HCT116 (cell line): ENCODE results near the gene PARVG. TPM values are rescaled to one million over a fixed set of nuclear protein-coding genes. Genes with fewer than 3 reads are reported as not detected.

Experiments used
- ATAC-seq: fragments of 200-7000 bp; cut with Tn5 transposase; 2 replicates; pipeline ENCODE4 v1.9.1; 2020; ENCODE audit warnings: mild to moderate bottlenecking, moderate library complexity
- BruUV-seq: library from RNA; stranded (reverse); fragments of 400-500 nt; replicated peaks from 2 replicates; lab custom pipeline; 2021; lab: Mats Ljungman, UMichigan
- CTCF ChIA-PET: fragments of 300-600 bp; sonication (Branson Sonifier 250); formaldehyde crosslinking; loops from one replicate; lab custom pipeline; 2021; ENCODE audit warnings: antibody characterized with exemption; lab: Charles Lee
- POLR2A ChIA-PET: fragments of 300-600, 350-600 bp; sonication (Branson Sonifier 250); formaldehyde crosslinking; loops from one replicate; lab custom pipeline; 2021; ENCODE audit warnings: antibody characterized with exemption; lab: Charles Lee
- RAD21 ChIA-PET, 2 experiments: fragments of 300-600 bp; sonication (Branson Sonifier 250); formaldehyde crosslinking; loops; one replicate each; lab custom pipeline; 2023; ENCODE audit warnings: low total read pairs in 2 of 2; ENCODE audit not compliant: uncharacterized antibody in 2 of 2, unreplicated experiment in 2 of 2, low non-redundant PET in 1 of 2; lab: Charles Lee
- DNase-seq: peaks from one replicate; pipeline ENCODE4 v3.0.0-alpha.2; 2010; ENCODE audit warnings: low read depth, low spot score
- H2AFZ ChIP-seq: fragments of 200-600 bp; shearing (Covaris generic), sonication (generic); 2 replicates; pipeline ENCODE4 v1.6.1; 2017; ENCODE audit warnings: low read depth, mixed run types, mixed read lengths, antibody characterized with exemption, low read length; ENCODE audit not compliant: poor library complexity, severe bottlenecking
- H3K27ac ChIP-seq: 2 replicates; pipeline ENCODE4 v1.5.1; 2012; ENCODE audit warnings: low read depth, low read length
- H3K27me3 ChIP-seq: fragments of 200-600 bp; sonication (generic); 2 replicates; pipeline ENCODE4 v1.6.1; 2016; ENCODE audit warnings: mixed run types, low read length, mixed read lengths; ENCODE audit not compliant: insufficient read depth
- H3K36me3 ChIP-seq, 2 experiments: fragments of 200-500 bp in 1 of 2; fragments of 200-600 bp in 1 of 2; sonication (Bioruptor generic) in 1 of 2; sonication (generic) in 1 of 2; 2 replicates each; pipeline versions ENCODE4 v1.5.1 to v1.6.1; 2014 to 2016; ENCODE audit warnings: low read length in 2 of 2, inconsistent platforms in 1 of 2, mixed read lengths in 1 of 2, mixed run types in 1 of 2; ENCODE audit not compliant: insufficient read depth in 2 of 2, control insufficient read depth in 1 of 2
- H3K4me1 ChIP-seq, 2 experiments: fragments of 200-600 bp in 1 of 2; sonication (generic) in 1 of 2; 2 replicates each; pipeline versions ENCODE4 v1.5.1 to v1.6.1; 2012 to 2017; ENCODE audit warnings: low read length in 2 of 2, inconsistent platforms in 1 of 2, mild to moderate bottlenecking in 1 of 2, mixed read lengths in 1 of 2, mixed run types in 1 of 2, moderate library complexity in 1 of 2; ENCODE audit not compliant: insufficient read depth in 2 of 2, control insufficient read depth in 1 of 2
- H3K4me2 ChIP-seq: fragments of 200-600 bp; sonication (generic); 2 replicates; pipeline ENCODE4 v1.6.1; 2017; ENCODE audit warnings: mixed run types, low read length, mixed read lengths
- H3K4me3 ChIP-seq, 2 experiments: fragments of 200-600 bp in 1 of 2; sonication (generic) in 1 of 2; replicated peaks in 1 of 2; 2 replicates each; pipeline ENCODE4 v1.5.1; 2011 to 2016; ENCODE audit warnings: low read length in 2 of 2, control low read depth in 1 of 2, low read depth in 1 of 2, mild to moderate bottlenecking in 1 of 2, mixed read lengths in 1 of 2, mixed run types in 1 of 2
- H3K79me2 ChIP-seq: fragments of 200-600 bp; sonication (generic); 2 replicates; pipeline ENCODE4 v1.6.1; 2017; ENCODE audit warnings: mild to moderate bottlenecking, mixed run types, low read length, moderate library complexity, mixed read lengths; ENCODE audit not compliant: insufficient read depth
- H3K9ac ChIP-seq: fragments of 200-600 bp; sonication (generic); 2 replicates; pipeline ENCODE4 v1.6.1; 2016; ENCODE audit warnings: low read length, mixed read lengths
- H3K9me2 ChIP-seq: fragments of 200-600 bp; sonication (generic), shearing (Covaris generic); 2 replicates; pipeline ENCODE4 v1.6.1; 2017; ENCODE audit warnings: mixed run types, mild to moderate bottlenecking, moderate library complexity; ENCODE audit not compliant: insufficient read depth
- H3K9me3 ChIP-seq, 2 experiments: fragments of 200-500 bp in 1 of 2; fragments of 200-600 bp in 1 of 2; sonication (Bioruptor generic) in 1 of 2; sonication (generic) in 1 of 2; 2 replicates each; pipeline ENCODE4 v1.6.1; 2014 to 2017; ENCODE audit warnings: low read length in 2 of 2, mixed read lengths in 2 of 2, inconsistent platforms in 1 of 2, low read depth in 1 of 2, mild to moderate bottlenecking in 1 of 2, mixed run types in 1 of 2, moderate library complexity in 1 of 2; ENCODE audit not compliant: control insufficient read depth in 1 of 2, insufficient read depth in 1 of 2
- H4K20me1 ChIP-seq: fragments of 200-600 bp; sonication (generic), shearing (Covaris generic); 2 replicates; pipeline ENCODE4 v1.6.1; 2017; ENCODE audit warnings: mixed run types, mild to moderate bottlenecking, moderate library complexity; ENCODE audit not compliant: insufficient read depth
- CBX3 ChIP-seq: IDR thresholded peaks from 2 replicates; pipeline ENCODE4 v1.6.1; 2012; ENCODE audit warnings: low read depth
- CEBPB ChIP-seq: IDR thresholded peaks from 2 replicates; pipeline ENCODE4 v1.6.1; 2012; ENCODE audit warnings: low read depth
- EGR1 ChIP-seq: IDR thresholded peaks from 2 replicates; pipeline ENCODE4 v1.6.1; 2012; ENCODE audit warnings: low read depth
- ELF1 ChIP-seq: IDR thresholded peaks from 2 replicates; pipeline ENCODE4 v1.6.1; 2012; ENCODE audit warnings: low read depth, borderline replicate concordance
- JUND ChIP-seq: IDR thresholded peaks from 2 replicates; pipeline ENCODE4 v1.6.1; 2012
- RAD21 ChIP-seq: IDR thresholded peaks from 2 replicates; pipeline ENCODE4 v1.6.1; 2012; ENCODE audit warnings: low read depth, mild to moderate bottlenecking
- SIN3A ChIP-seq: IDR thresholded peaks from 2 replicates; pipeline ENCODE4 v1.6.1; 2012; ENCODE audit warnings: low read depth
- intact Hi-C: fragments of 100-400 bp; cut with micrococcal nuclease; formaldehyde crosslinking; loops from 2 replicates; pipeline ENCODE4 v1.10.0; 2022
- total RNA-seq: library from RNA; stranded (reverse); gene quantifications from one replicate; pipeline ENCODE4 v1.2.1, GENCODE V29; 2021; ENCODE audit not compliant: unreplicated experiment
- TF ChIP-seq, protein P1 (sequence below): IDR thresholded peaks from 2 replicates; pipeline ENCODE4 v1.6.1; 2012
- TF ChIP-seq, protein P2 (sequence below), 3 experiments: fragments of 200-600 bp in 1 of 3; sonication (generic) in 1 of 3; IDR thresholded peaks in 2 of 3; conservative IDR thresholded peaks in 1 of 3; 2 replicates each; pipeline ENCODE4 v1.5.1; 2012 to 2017; ENCODE audit warnings: low read depth in 2 of 3, low read length in 2 of 3, antibody characterized with exemption in 1 of 3, borderline replicate concordance in 1 of 3, control low read depth in 1 of 3, mild to moderate bottlenecking in 1 of 3, mixed read lengths in 1 of 3, mixed run types in 1 of 3, moderate library complexity in 1 of 3; ENCODE audit not compliant: insufficient read depth in 1 of 3
- TF ChIP-seq, protein P3 (sequence below): IDR thresholded peaks from 2 replicates; pipeline ENCODE4 v1.6.1; 2012; ENCODE audit warnings: low read depth

The PARVG gene
- total RNA-seq, 1 experiment from 2014 or later, result 0.57 TPM

DNA sequence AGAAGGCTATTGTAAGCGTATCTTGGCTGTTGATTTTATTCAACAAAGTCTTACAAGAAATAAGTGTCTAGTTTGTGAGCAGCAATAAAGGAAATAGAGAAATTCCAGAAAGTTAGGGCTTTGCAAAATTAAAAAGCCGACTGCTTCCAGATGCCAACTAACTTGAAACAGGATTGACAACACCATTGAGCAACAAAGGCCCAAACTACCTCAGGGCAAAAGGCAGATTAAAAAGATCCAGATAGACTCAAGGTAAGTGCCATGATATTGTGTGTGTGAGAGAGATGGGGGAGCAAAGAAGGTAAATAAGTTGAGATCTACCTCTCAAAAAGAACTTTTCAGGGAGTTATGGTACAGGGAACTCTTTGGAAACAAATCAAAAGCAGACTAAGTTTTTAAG, 49.1 kb downstream of the PARVG start:
- ChIA-PET CTCF (no interaction called here), RAD21 (no interaction called here), POLR2A (no interaction called here)
- Histone ChIP-seq H3K4me3 (no peak overlapping the region), H3K79me2 (no peaks in the 10 kb centered on the region), H3K9ac (no peak overlapping the region), H3K9me3 (peaks cover 0 to 7% of the 10 kb centered on the region in 2 experiments; a peak in 1 of 4 replicates), H4K20me1 (no peaks in the 10 kb centered on the region), H3K4me2 (no peak overlapping the region), H3K9me2 (no peaks in the 10 kb centered on the region), H2AFZ (no peak overlapping the region), H3K4me1 (no peaks in the 10 kb centered on the region), H3K36me3 (no peaks in the 10 kb centered on the region), H3K27ac (no peak overlapping the region), H3K27me3 (peaks cover 4% of the 10 kb centered on the region; the same call in 1 of the 2 replicates)
- no TSS peak for BruUV-seq
- ATAC-seq (no peak), DNase-seq (no peak)
- intact Hi-C loops, result no loop called here
- no peak for TF ChIP-seq SIN3A
- TF ChIP-seq RAD21, result no peak
- TF ChIP-seq, protein P1, sequence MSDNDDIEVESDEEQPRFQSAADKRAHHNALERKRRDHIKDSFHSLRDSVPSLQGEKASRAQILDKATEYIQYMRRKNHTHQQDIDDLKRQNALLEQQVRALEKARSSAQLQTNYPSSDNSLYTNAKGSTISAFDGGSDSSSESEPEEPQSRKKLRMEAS, result no peak
- no peak for TF ChIP-seq JUND
- TF ChIP-seq, protein P2, sequence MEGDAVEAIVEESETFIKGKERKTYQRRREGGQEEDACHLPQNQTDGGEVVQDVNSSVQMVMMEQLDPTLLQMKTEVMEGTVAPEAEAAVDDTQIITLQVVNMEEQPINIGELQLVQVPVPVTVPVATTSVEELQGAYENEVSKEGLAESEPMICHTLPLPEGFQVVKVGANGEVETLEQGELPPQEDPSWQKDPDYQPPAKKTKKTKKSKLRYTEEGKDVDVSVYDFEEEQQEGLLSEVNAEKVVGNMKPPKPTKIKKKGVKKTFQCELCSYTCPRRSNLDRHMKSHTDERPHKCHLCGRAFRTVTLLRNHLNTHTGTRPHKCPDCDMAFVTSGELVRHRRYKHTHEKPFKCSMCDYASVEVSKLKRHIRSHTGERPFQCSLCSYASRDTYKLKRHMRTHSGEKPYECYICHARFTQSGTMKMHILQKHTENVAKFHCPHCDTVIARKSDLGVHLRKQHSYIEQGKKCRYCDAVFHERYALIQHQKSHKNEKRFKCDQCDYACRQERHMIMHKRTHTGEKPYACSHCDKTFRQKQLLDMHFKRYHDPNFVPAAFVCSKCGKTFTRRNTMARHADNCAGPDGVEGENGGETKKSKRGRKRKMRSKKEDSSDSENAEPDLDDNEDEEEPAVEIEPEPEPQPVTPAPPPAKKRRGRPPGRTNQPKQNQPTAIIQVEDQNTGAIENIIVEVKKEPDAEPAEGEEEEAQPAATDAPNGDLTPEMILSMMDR (IDR thresholded peaks at IDR 0.05 in 2 of 3, conservative IDR thresholded peaks at IDR 0.05 in 1 of 3; ENCODE audit: borderline replicate concordance in 1 of 3, insufficient read depth in 1 of 3, low read depth in 2 of 3, low read length in 2 of 3), result no peak
- no peak for TF ChIP-seq CEBPB
- TF ChIP-seq EGR1, result no peak
- TF ChIP-seq, protein P3, sequence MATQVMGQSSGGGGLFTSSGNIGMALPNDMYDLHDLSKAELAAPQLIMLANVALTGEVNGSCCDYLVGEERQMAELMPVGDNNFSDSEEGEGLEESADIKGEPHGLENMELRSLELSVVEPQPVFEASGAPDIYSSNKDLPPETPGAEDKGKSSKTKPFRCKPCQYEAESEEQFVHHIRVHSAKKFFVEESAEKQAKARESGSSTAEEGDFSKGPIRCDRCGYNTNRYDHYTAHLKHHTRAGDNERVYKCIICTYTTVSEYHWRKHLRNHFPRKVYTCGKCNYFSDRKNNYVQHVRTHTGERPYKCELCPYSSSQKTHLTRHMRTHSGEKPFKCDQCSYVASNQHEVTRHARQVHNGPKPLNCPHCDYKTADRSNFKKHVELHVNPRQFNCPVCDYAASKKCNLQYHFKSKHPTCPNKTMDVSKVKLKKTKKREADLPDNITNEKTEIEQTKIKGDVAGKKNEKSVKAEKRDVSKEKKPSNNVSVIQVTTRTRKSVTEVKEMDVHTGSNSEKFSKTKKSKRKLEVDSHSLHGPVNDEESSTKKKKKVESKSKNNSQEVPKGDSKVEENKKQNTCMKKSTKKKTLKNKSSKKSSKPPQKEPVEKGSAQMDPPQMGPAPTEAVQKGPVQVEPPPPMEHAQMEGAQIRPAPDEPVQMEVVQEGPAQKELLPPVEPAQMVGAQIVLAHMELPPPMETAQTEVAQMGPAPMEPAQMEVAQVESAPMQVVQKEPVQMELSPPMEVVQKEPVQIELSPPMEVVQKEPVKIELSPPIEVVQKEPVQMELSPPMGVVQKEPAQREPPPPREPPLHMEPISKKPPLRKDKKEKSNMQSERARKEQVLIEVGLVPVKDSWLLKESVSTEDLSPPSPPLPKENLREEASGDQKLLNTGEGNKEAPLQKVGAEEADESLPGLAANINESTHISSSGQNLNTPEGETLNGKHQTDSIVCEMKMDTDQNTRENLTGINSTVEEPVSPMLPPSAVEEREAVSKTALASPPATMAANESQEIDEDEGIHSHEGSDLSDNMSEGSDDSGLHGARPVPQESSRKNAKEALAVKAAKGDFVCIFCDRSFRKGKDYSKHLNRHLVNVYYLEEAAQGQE, result no peak
- TF ChIP-seq ELF1, result no peak
- no peak for TF ChIP-seq CBX3
